HEK293T (cell line): Measurements from ENCODE around the gene C1orf87.

Experiments
- ARNT ChIP-seq: fragments of 450-650 bp; IDR thresholded peaks from 2 replicates; pipeline ENCODE4 v1.6.1; 2017; ENCODE audit warnings: mild to moderate bottlenecking
- FOXA1 ChIP-seq: fragments of 450-650 bp; IDR thresholded peaks from 2 replicates; pipeline ENCODE4 v1.6.1; 2016; ENCODE audit warnings: mild to moderate bottlenecking
- NFRKB ChIP-seq: fragments of 450-650 bp; IDR thresholded peaks from 2 replicates; pipeline ENCODE4 v1.6.1; 2016; ENCODE audit warnings: mild to moderate bottlenecking, moderate library complexity
- ZNF384 ChIP-seq: fragments of 450-650 bp; IDR thresholded peaks from 2 replicates; pipeline ENCODE4 v1.6.1; 2016

GRCh38 chr1:60108196-60108595, 34.6 kb upstream of the C1orf87 start:
- TF ChIP-seq ARNT, result no peak
- TF ChIP-seq FOXA1, result no peak
- TF ChIP-seq ZNF384, result no peak; the same call in 1 of the 2 replicates
- no peak for TF ChIP-seq NFRKB
